ENCODE results near the gene ZNF618.
A peak's percentile ranks its signal among the peaks of the same experiment; 100 is the strongest.

The ZNF618 gene

GRCh38 chr9:113898151-113898550, 22.0 kb downstream of the ZNF618 start:
- FAIRE-seq (no peak), DNase-seq (ENCODE audit: insufficient read length, low spot score) (no peak)
- TF ChIP-seq CTCF (IDR thresholded peaks at IDR 0.05; ENCODE audit: insufficient read depth, missing control alignments), result no peak

GRCh38 chr9:113898596-113898995, 22.5 kb downstream of the ZNF618 start:
- FAIRE-seq, result no peak
- no peak for DNase-seq (ENCODE audit: insufficient read length, low spot score)
- no peak for TF ChIP-seq CTCF (IDR thresholded peaks at IDR 0.05; ENCODE audit: insufficient read depth, missing control alignments)

GRCh38 chr9:113899205-113899604, 23.1 kb downstream of the ZNF618 start:
- FAIRE-seq (no peak), DNase-seq (ENCODE audit: insufficient read length, low spot score) (no peak)
- TF ChIP-seq CTCF (IDR thresholded peaks at IDR 0.05; ENCODE audit: insufficient read depth, missing control alignments), result no peak

- no peak for TF ChIP-seq CTCF (IDR thresholded peaks at IDR 0.05; ENCODE audit: insufficient read depth, missing control alignments)
- DNase-seq (ENCODE audit: insufficient read length, low spot score) (peak; percentile 42), FAIRE-seq (no peak)
Measured at GRCh38 chr9:113901221-113901688, 25.1 kb downstream of the ZNF618 start.

GRCh38 chr9:113903514-113904077, 27.5 kb downstream of the ZNF618 start:
- no peak for TF ChIP-seq CTCF (IDR thresholded peaks at IDR 0.05; ENCODE audit: insufficient read depth, missing control alignments)
- no peak for FAIRE-seq

GRCh38 chr9:113906411-113907110, 30.5 kb downstream of the ZNF618 start:
- no peak for TF ChIP-seq CTCF (IDR thresholded peaks at IDR 0.05; ENCODE audit: insufficient read depth, missing control alignments)

More at GRCh38 chr9:113903514-113904077, 27.5 kb downstream of the ZNF618 start:
- no peak for DNase-seq (ENCODE audit: insufficient read length, low spot score)

GRCh38 chr9:113907282-113907681, 31.2 kb downstream of the ZNF618 start:
- DNase-seq (ENCODE audit: insufficient read length, low spot score) (no peak), FAIRE-seq (no peak)
- no peak for TF ChIP-seq CTCF (IDR thresholded peaks at IDR 0.05; ENCODE audit: insufficient read depth, missing control alignments)

More at GRCh38 chr9:113906411-113907110, 30.5 kb downstream of the ZNF618 start:
- no peak for DNase-seq (ENCODE audit: insufficient read length, low spot score)
- no peak for FAIRE-seq
